Cardiac fibroblast (primary cell): ENCODE results near the gene GALNT13.

ENCODE experiments used
- DNase-seq, 2 donors: peaks; one replicate each; pipeline versions ENCODE4 v3.0.0 to v3.0.0-alpha.2; 2010; ENCODE audit warnings: low read depth in 2 of 2
- H3K4me3 ChIP-seq, 2 donors: replicated peaks in 1 of 2; 1 replicate in 1 of 2; 2 replicates in 1 of 2; pipeline ENCODE4 v1.5.1; 2011; ENCODE audit warnings: low read depth in 2 of 2, low read length in 2 of 2, mild to moderate bottlenecking in 2 of 2, moderate library complexity in 1 of 2
- CTCF ChIP-seq: IDR thresholded peaks from one replicate; pipeline ENCODE4 v1.5.1; 2011; ENCODE audit warnings: low read depth, mild to moderate bottlenecking, low read length, inconsistent platforms

The GALNT13 gene

GRCh38 chr2:154490530-154490929, 618.8 kb downstream of the GALNT13 start:
- no peak for DNase-seq
- no peak for TF ChIP-seq CTCF
- H3K4me3 ChIP-seq: no peak overlapping the region

GRCh38 chr2:154495455-154495868, 623.7 kb downstream of the GALNT13 start:
- H3K4me3 ChIP-seq: no peak overlapping the region
- no peak for DNase-seq
- TF ChIP-seq CTCF: no peak

GRCh38 chr2:154497019-154497418, 625.3 kb downstream of the GALNT13 start:
- no peak for TF ChIP-seq CTCF
- H3K4me3 ChIP-seq: no peak overlapping the region
- DNase-seq: no peak
